HepG2 (cell line): Measurements from ENCODE around the gene ARID5B. TPM values are rescaled to one million over a fixed set of nuclear protein-coding genes. Genes with fewer than 3 reads are reported as not detected.

ENCODE experiments used
- ATF4 ChIP-seq, 2 experiments: fragments of 450-650 bp in 1 of 2; sonication (generic) in 1 of 2; formaldehyde crosslinking; IDR thresholded peaks; 2 replicates each; pipeline versions ENCODE4 v1.5.0 to v1.8.0; 2020 to 2022; ENCODE audit warnings: mild to moderate bottlenecking in 1 of 2, missing genetic modification reagents in 1 of 2
- DNMT3B ChIP-seq: conservative IDR thresholded peaks from 2 replicates; pipeline ENCODE4 v1.6.1; 2016; ENCODE audit warnings: missing biosample characterization, control low read depth
- ELF4 ChIP-seq: sonication (generic); formaldehyde crosslinking; IDR thresholded peaks from 2 replicates; pipeline ENCODE4 v1.5.0; 2020; ENCODE audit warnings: missing genetic modification reagents, mild to moderate bottlenecking, moderate library complexity, borderline replicate concordance
- GABPA ChIP-seq, 2 experiments: IDR thresholded peaks; 2 replicates each; pipeline ENCODE4 v1.6.1; 2011 to 2016; ENCODE audit warnings: low read depth in 2 of 2, low read length in 1 of 2, missing biosample characterization in 1 of 2, missing genetic modification characterization in 1 of 2
- HNF4G ChIP-seq, 2 experiments: sonication (generic) in 1 of 2; formaldehyde crosslinking in 1 of 2; IDR thresholded peaks; 2 replicates each; pipeline versions ENCODE4 v1.4.0 to v1.6.1; 2011 to 2020; ENCODE audit warnings: borderline replicate concordance in 2 of 2, low read depth in 2 of 2, mild to moderate bottlenecking in 2 of 2, low read length in 1 of 2, missing genetic modification reagents in 1 of 2, moderate library complexity in 1 of 2
- IRX3 ChIP-seq: sonication (generic); formaldehyde crosslinking; IDR thresholded peaks from 2 replicates; pipeline ENCODE4 v1.8.1; 2023; ENCODE audit warnings: mild to moderate bottlenecking, low read depth, missing genetic modification reagents, borderline replicate concordance
- KLF6 ChIP-seq: IDR thresholded peaks from 2 replicates; pipeline ENCODE4 v1.8.0; 2016; ENCODE audit warnings: missing biosample characterization, missing genetic modification reagents
- NCOA1 ChIP-seq: sonication (generic); formaldehyde crosslinking; IDR thresholded peaks from 2 replicates; pipeline ENCODE4 v1.9.0; 2021; ENCODE audit warnings: missing genetic modification reagents
- PPARG ChIP-seq: conservative IDR thresholded peaks from 2 replicates; pipeline ENCODE4 v1.6.1; 2016; ENCODE audit warnings: missing biosample characterization, missing genetic modification reagents
- SAP130 ChIP-seq: IDR thresholded peaks from 2 replicates; pipeline ENCODE4 v1.6.1; 2016; ENCODE audit warnings: low read depth
- ZFP1 ChIP-seq: IDR thresholded peaks from 2 replicates; pipeline ENCODE4 v1.6.1; 2016
- ZFP36 ChIP-seq: fragments of 150-350 bp; IDR thresholded peaks from 2 replicates; pipeline ENCODE4 v1.6.1; 2018; ENCODE audit warnings: borderline replicate concordance, low read length, low read depth; ENCODE audit not compliant: partially characterized antibody
- ZNF124 ChIP-seq: sonication (generic); formaldehyde crosslinking; IDR thresholded peaks from 2 replicates; pipeline ENCODE4 v1.4.0; 2020; ENCODE audit warnings: missing genetic modification reagents
- ZNF207 ChIP-seq: fragments of 450-650 bp; IDR thresholded peaks from 2 replicates; pipeline ENCODE4 v1.6.1; 2016; ENCODE audit warnings: antibody characterized with exemption, borderline replicate concordance
- ZNF570 ChIP-seq: sonication (generic); formaldehyde crosslinking; IDR thresholded peaks from 2 replicates; pipeline ENCODE4 v1.4.0; 2020; ENCODE audit warnings: mild to moderate bottlenecking, missing genetic modification reagents, borderline replicate concordance
- polyA plus RNA-seq, 8 experiments: library from polyadenylated mRNA; depleted of rRNA in 3 of 8; stranded (reverse) in 7 of 8; unstranded in 1 of 8; fragments of >200 nt; fragmentation: Illumina TruSeq in 4 of 8; extraction: Trizol in 4 of 8; gene quantifications; 2 replicates each; pipeline versions ENCODE4 v1.2.1 to v1.2.3, GENCODE V29; 2011 to 2016; ENCODE audit warnings: low read depth in 4 of 8, missing spikeins in 1 of 8, mixed read lengths in 1 of 8; ENCODE audit not compliant: insufficient read depth in 1 of 8
- total RNA-seq, 5 experiments: library from RNA; depleted of rRNA; stranded (reverse); fragments of >200 nt; fragmentation: Illumina TruSeq; extraction: Trizol; gene quantifications; 2 replicates each; pipeline ENCODE4 v1.2.3, GENCODE V29; 2016; ENCODE audit warnings: low read depth in 1 of 5
- TF ChIP-seq, protein P1 (sequence below): sonication (generic); formaldehyde crosslinking; IDR thresholded peaks from 2 replicates; pipeline ENCODE4 v1.8.1; 2023; ENCODE audit warnings: mild to moderate bottlenecking, inconsistent platforms, moderate library complexity, missing genetic modification reagents, borderline replicate concordance
- TF ChIP-seq, protein P2 (sequence below): IDR thresholded peaks from 2 replicates; pipeline ENCODE4 v1.6.1; 2016; ENCODE audit warnings: low read depth
- TF ChIP-seq, protein P3 (sequence below): sonication (generic); IDR thresholded peaks from 2 replicates; pipeline ENCODE4 v1.6.1; 2016; ENCODE audit warnings: low read depth, borderline replicate concordance
- TF ChIP-seq, protein P4 (sequence below): sonication (generic); formaldehyde crosslinking; IDR thresholded peaks from 2 replicates; pipeline ENCODE4 v1.5.1; 2020; ENCODE audit warnings: mild to moderate bottlenecking, missing genetic modification reagents, borderline replicate concordance

Gene ARID5B
- total and polyA plus RNA-seq, 2 of the 13 experiments (the other 11 are each of a cell fraction or from before 2014, with no cell fraction given): 6.2 to 21.1 TPM

DNA sequence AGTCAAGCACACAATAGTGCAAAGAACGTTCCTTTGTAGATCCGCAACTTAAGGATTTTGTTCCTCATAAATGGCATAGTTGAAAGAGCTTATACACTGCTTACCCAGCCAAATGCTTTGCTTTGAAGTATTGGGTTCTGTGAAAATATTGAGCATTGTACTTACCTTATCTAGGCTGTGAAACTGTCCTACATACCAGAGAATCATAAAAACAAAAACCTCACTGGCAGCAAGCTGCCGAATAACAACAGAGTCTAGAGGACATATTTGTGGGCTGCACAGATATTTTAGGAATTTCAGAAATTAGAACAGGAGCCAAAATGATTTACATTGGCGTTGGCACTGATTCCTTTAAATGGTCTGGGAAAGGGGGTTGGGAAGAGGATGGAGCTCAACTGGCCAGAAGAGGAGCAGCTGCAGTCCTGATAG is 192.4 kb downstream of the ARID5B start (continued):
- TF ChIP-seq, protein P1, sequence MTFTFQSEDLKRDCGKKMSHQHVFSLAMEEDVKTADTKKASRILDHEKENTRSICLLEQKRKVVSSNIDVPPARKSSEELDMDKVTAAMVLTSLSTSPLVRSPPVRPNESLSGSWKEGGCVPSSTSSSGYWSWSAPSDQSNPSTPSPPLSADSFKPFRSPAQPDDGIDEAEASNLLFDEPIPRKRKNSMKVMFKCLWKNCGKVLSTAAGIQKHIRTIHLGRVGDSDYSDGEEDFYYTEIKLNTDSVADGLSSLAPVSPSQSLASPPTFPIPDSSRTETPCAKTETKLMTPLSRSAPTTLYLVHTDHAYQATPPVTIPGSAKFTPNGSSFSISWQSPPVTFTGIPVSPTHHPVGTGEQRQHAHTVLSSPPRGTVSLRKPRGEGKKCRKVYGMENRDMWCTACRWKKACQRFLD (CRISPR knock-in tag): no peak
- TF ChIP-seq ZNF570: no peak
- TF ChIP-seq, protein P2, sequence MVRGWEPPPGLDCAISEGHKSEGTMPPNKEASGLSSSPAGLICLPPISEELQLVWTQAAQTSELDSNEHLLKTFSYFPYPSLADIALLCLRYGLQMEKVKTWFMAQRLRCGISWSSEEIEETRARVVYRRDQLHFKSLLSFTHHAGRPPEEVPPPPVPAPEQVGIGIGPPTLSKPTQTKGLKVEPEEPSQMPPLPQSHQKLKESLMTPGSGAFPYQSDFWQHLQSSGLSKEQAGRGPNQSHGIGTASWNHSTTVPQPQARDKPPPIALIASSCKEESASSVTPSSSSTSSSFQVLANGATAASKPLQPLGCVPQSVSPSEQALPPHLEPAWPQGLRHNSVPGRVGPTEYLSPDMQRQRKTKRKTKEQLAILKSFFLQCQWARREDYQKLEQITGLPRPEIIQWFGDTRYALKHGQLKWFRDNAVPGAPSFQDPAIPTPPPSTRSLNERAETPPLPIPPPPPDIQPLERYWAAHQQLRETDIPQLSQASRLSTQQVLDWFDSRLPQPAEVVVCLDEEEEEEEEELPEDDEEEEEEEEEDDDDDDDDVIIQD (CRISPR knock-in tag): 0 out of 2 replicates have a peak, but pooled peaks have one; percentile 44
- no peak for TF ChIP-seq ZFP36
- TF ChIP-seq SAP130 (CRISPR knock-in tag): peak; percentile 67
- TF ChIP-seq DNMT3B: no peak
- TF ChIP-seq, protein P3, sequence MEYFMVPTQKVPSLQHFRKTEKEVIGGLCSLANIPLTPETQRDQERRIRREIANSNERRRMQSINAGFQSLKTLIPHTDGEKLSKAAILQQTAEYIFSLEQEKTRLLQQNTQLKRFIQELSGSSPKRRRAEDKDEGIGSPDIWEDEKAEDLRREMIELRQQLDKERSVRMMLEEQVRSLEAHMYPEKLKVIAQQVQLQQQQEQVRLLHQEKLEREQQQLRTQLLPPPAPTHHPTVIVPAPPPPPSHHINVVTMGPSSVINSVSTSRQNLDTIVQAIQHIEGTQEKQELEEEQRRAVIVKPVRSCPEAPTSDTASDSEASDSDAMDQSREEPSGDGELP: peak; percentile 30; the same call in 1 of the 2 replicates
- TF ChIP-seq IRX3: no peak
- TF ChIP-seq ATF4 (CRISPR knock-in tag; IDR thresholded peaks at IDR 0.05): peak in 1 of 2 experiments; percentile 85; a peak in 2 of 4 replicates
- TF ChIP-seq PPARG: peak; percentile 83
- TF ChIP-seq, protein P4, sequence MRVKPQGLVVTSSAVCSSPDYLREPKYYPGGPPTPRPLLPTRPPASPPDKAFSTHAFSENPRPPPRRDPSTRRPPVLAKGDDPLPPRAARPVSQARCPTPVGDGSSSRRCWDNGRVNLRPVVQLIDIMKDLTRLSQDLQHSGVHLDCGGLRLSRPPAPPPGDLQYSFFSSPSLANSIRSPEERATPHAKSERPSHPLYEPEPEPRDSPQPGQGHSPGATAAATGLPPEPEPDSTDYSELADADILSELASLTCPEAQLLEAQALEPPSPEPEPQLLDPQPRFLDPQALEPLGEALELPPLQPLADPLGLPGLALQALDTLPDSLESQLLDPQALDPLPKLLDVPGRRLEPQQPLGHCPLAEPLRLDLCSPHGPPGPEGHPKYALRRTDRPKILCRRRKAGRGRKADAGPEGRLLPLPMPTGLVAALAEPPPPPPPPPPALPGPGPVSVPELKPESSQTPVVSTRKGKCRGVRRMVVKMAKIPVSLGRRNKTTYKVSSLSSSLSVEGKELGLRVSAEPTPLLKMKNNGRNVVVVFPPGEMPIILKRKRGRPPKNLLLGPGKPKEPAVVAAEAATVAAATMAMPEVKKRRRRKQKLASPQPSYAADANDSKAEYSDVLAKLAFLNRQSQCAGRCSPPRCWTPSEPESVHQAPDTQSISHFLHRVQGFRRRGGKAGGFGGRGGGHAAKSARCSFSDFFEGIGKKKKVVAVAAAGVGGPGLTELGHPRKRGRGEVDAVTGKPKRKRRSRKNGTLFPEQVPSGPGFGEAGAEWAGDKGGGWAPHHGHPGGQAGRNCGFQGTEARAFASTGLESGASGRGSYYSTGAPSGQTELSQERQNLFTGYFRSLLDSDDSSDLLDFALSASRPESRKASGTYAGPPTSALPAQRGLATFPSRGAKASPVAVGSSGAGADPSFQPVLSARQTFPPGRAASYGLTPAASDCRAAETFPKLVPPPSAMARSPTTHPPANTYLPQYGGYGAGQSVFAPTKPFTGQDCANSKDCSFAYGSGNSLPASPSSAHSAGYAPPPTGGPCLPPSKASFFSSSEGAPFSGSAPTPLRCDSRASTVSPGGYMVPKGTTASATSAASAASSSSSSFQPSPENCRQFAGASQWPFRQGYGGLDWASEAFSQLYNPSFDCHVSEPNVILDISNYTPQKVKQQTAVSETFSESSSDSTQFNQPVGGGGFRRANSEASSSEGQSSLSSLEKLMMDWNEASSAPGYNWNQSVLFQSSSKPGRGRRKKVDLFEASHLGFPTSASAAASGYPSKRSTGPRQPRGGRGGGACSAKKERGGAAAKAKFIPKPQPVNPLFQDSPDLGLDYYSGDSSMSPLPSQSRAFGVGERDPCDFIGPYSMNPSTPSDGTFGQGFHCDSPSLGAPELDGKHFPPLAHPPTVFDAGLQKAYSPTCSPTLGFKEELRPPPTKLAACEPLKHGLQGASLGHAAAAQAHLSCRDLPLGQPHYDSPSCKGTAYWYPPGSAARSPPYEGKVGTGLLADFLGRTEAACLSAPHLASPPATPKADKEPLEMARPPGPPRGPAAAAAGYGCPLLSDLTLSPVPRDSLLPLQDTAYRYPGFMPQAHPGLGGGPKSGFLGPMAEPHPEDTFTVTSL (CRISPR knock-in tag): peak; percentile 79; the same call in 1 of the 2 replicates
- TF ChIP-seq HNF4G (IDR thresholded peaks at IDR 0.05; ENCODE audit: borderline replicate concordance, low read depth, low read length): no peak
- no peak for TF ChIP-seq HNF4G (CRISPR knock-in tag; IDR thresholded peaks at IDR 0.05; ENCODE audit: borderline replicate concordance, low read depth)
- no peak for TF ChIP-seq ZFP1
- TF ChIP-seq ZNF124 (CRISPR knock-in tag): no peak
- TF ChIP-seq KLF6 (CRISPR knock-in tag): no peak
- no peak for TF ChIP-seq NCOA1 (CRISPR knock-in tag)
- TF ChIP-seq ZNF207: no peak
- no peak for TF ChIP-seq GABPA (IDR thresholded peaks at IDR 0.05; ENCODE audit: low read depth, low read length)
- 0 out of 2 replicates have a peak, but pooled peaks have one; percentile 2 for TF ChIP-seq GABPA (CRISPR knock-in tag; IDR thresholded peaks at IDR 0.05; ENCODE audit: low read depth)
- TF ChIP-seq ELF4 (CRISPR knock-in tag): no peak
